Stromal cell of bone marrow (primary cell): ENCODE results near the gene ZNF614.
"Not testable (repeated sequence)": the region's sequence is repeated elsewhere in the genome, so short reads cannot be mapped to it uniquely, and the experiment has no call there.

Experiments used
- DNase-seq: peaks from one replicate; pipeline ENCODE4 v3.0.0-alpha.2; 2012; ENCODE audit warnings: low read depth

The ZNF614 gene

DNA sequence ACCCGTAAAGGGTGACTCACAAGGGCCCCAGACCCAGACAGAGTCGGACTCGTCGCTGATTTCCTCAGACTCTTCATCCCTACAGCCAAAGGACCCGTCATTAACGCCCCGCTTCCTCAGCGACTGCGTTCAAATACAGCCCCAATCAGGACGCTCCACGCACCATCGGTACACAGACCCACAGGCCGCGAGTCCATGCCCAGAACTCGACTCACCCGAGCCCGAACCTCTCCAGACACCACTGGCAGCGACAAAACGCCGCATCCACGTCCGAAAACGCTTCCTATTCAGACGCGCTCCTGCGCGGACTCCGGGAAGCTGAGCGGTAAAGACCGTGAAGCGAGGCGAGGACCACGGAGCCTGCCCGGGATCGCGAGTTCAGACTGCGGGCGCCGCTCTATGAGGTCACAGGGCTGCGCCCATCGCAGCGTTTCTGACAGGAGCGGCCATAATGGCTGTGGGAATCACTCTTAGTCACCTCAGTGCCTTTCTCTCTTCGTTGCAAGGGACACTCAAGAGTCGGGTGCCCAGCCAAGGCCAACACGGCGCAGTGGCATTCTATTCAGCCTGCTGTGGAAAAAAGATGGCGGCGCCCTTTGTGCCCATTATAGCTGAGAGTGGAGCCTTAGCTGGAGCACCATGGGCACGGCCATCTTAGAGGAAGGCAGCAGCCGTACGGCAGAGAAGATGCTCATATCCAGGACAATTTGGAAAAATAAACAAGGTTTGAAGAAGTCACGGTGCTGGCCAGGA lies at the start of gene ZNF614:
TSS of gene ZNF614 (minus strand) at position 353 of the 753 bp plus-strand sequence. CDS start 2,634 bp downstream, outside the sequence.
- peak; percentile 83 for DNase-seq

DNA sequence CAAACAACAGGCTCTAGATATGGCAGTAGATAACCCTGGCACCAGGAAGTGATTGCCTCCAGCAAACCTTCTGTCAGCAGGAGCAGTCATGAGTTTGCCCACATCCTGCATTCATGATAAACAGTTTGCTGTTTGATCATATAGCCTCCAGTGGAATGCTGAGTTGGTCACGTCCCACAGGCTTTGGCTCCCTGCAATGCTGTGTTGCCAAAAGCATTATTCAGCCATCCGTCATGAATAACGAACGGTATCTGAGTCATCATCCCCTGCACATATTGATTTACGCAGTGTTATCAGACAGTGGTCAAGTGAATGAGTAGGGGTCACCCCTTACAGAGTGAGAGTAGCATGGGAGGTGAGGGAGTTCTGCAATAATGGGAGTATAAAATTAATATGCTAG lies 42.3 kb upstream of the ZNF614 start:
- DNase-seq, result no peak

DNA sequence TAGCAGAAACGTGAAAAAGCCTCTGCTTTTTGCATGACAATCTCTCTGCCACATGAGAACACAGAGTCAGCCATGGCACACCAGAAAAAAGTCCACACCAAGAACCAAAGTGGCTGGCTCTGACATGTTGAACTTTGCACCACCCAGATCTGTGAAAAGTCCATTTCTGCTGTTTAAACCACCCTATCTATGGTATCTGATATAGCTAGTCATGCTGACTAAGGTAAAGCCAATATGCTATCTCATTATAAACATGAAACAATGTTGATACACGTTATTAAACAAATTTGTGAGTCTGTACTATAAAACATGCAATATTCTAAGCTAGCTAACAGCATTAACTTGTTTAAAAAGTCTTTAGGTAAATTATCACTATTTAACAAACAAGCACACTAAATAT lies 41.5 kb upstream of the ZNF614 start:
- no peak for DNase-seq

DNA sequence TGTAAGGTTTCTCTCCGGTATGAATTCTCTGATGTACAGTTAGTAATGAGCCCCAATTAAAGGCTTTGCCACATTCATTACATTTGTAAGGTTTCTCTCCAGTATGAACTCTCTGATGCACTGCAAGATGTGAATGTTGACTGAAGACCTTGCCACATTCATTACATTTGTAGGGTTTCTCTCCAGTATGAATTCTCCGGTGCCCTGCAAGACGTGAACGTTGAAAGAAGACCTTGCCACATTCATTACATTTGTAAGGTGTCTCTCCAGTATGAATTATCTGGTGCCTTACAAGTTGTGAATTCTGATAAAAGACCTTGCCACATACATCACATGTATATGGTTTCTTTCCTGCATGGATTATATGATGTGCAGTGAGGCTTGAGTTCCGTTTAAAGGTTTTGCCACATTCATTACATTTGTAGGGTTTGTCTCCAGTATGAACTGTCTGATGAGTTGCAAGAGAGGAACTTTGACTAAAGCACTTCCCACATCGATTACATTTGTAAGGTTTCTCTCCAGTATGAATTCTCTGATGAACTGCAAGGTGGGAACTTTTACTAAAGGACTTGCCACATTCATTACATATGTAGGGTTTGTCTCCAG lies 38.2 kb upstream of the ZNF614 start:
- DNase-seq, result no peak

DNA sequence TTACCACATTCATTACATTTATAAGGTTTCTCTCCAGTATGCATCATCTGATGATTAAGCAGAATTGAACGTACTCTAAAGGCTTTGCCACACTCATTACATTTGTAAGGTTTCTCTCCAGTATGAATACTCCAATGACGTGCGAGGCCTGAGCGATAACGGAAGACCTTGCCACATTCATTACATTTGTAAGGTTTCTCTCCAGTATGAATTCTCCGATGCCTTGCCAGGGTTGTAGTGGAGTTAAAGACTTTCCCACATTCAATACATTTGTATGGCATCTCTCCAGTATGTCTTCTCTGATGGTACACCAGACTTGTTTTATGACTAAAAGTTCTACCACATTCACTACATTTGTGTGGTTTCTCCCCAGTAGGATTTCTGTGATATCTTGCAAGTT lies 37.2 kb upstream of the ZNF614 start:
- no peak for DNase-seq

DNA sequence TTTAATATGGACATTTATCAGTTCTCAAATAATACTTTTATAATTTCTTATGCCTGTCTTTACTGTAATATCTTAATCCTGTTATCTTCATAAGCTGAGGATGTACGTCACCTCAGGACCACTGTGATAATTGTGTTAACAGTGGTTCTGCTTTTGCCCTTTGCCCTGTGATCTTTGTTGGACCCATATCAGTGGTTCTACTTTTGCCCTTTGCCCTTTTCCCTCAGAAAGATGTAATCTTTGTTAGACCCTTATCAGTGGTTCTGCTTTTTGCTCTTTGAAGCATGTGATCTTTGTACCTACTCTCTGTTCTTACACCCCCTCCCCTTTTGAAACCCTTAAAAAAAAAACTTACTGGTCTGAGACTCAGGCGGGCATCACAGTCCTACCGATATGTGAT lies 28.3 kb upstream of the ZNF614 start:
- DNase-seq, result not testable (repeated sequence)

DNA sequence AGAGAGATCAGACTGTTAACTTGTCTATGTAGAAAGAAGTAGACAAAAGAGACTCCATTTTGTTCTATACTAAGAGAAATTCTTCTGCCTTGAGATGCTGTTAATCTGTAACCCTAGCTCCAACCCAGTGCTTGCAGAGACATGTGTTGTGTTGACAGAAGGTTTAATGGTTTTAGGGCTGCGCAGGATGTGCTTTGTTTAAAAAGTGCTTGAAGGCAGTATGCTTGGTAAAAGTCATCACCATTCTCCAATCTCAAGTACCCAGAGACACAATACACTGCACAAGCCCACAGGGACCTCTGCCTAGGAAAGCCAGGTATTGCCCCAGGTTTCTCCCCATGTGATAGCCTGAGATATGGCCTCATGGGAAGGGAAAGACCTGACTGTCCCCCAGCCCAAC lies 23.6 kb upstream of the ZNF614 start:
- not testable (repeated sequence) for DNase-seq

DNA sequence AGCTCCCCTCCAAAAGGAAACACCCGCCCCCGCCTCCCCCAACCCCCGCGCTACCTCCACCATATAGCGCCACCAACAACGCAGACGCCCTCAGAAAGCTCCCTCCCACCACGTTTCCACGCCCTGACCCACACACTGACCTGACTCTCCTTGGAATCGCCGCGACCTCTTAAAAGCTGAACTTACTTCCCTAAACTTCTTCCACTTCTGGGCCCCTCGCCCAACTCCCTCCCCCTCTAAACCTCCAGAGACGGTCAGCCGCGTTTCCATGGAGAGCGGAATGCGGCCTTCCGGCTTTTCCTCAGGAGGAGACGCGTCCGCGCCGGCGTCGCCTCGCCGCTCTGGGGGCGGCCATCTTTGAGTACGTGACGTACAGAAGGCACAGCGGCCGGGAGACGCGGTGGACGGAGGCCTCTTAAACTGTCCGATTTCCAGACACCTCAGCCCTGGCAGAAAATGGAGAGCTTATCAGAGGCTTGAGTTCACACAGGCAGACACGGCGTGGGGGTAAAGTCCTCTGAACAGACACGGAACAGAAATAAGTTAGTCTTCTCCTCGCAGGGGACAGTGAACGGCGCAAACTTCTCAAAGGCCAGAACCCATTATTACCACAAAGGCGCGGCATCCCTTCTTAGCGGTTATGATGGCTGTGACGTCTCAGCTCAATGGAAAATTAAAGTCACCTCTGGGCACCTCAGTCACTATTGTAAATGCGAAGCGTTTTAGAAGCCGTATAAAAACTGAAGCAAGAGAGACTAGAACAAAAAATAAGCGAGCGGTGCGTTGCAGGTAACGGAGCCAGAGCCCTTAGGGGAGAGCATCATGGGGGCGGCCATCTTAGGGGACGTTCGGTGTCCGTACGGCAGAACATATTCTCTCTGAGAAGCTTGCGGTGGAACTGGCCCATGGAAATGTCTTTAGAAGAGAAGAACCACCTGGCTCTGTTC lies 20.6 kb upstream of the ZNF614 start, which contains the start of gene ZNF432:
TSS of gene ZNF432 (minus strand) at position 284 of the 947 bp plus-strand sequence. CDS start 1,970 bp downstream, outside the sequence.
- peak; percentile 92 for DNase-seq

DNA sequence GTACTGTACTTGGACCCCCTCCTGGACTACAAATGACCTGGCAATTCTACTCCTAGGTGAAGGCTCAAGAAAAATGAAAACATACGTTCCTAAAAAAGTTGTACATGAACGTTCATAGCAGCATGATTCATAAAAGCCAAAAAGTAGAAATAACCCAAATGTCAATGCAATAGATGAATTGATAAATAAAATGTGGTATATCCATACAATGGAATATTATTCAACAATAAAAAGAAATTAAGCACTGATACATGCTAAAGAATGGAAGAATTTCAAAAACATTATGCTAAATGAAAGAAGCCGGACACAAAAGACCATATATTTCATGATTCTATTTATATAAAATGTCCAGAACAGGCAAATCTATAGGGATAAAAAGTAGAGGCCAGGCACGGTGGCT lies 11.0 kb upstream of the ZNF614 start:
- no peak for DNase-seq

DNA sequence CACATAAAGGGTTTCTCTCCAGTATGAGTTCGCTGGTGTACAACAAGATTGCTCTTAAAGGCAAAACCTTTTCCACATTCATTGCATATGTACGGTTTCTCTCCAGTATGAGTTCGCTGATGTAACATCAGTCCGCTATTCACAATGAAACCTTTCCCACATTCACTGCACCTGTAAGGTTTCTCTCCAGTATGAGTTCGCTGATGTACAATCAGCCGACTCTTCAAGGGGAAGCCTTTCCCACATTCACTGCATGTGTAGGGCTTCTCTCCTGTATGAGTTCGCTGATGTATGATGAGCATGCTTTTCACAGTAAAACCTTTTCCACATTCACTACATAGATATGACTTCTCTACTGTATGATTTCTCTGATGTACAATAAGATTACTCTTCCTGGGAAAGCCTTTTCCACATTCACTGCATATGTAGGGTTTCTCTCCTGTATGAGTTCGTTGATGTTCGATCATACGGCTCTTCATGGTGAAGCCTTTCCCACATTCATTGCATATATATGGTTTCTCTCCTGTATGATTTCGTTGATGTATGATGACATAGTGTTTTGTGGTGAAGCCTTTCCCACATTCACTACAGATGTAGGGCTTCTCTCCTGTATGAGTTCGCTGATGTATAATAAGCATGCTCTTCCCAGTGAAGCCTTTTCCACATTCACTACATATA lies 6.0 kb upstream of the ZNF614 start:
- DNase-seq, result no peak

DNA sequence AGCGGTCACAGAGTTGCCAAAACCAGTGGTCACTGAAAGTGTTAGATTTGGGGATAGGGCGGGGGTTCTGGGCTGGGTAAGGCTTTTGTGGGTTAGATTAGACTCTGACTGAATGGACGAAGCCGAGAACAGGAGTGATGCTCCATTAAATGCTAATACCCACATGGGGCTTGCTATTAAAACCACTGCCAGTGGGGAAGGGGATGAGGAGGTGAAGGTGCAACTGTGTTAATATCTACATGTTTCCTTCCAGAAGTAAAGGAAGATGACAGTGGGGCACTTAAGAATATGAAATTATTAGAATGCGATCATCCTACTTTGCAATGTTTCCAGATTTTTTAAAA lies 573 bp upstream of the ZNF614 start:
- no peak for DNase-seq

DNA sequence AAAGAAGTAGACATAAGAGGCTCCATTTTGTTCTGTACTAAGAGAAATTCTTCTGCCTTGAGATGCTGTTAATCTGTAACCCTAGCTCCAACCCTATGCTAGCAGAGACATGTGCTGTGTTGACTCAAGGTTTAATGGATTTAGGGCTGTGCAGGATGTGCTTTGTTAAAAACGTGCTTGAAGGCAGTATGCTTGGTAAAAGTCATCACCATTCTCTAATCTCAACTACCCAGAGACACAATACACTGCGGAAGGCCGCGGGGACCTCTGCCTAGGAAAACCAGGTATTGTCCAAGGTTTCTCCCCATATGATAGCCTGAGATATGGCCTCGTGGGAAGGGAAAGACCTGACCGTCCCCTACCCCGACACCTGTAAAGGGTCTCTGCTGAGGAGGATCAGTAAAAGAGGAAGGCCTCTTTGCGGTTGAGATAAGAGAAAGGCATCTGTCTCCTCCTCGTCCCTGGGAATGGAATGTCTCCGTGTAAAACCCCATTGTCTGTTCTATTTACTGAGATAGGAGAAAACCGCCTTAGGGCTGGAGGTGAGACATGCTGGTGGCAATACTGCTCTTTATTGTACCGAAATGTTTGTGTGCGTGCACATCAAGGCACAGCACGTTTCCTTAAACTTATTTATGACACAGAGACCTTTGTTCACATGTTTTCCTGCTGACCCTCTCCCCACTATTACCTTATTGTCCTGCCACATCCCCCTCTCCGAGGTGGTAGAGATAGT lies 1.8 kb downstream of the ZNF614 start:
- DNase-seq, result not testable (repeated sequence)

DNA sequence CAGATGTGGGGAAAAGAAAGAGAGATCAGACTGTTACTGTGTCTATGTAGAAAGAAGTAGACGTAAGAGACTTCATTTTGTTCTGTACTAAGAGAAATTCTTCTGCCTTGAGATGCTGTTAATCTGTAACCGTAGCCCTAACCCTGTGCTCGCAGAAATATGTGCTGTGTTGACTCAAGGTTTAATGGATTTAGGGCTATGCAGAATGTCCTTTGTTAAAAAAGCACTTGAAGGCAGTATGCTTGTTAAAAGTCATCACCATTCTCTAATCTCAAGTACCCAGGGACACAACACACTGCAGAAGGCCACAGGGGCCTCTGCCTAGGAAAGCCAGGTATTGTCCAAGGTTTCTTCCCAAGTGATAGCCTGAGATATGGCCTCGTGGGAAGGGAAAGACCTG lies 3.7 kb downstream of the ZNF614 start:
- DNase-seq, result not testable (repeated sequence)

DNA sequence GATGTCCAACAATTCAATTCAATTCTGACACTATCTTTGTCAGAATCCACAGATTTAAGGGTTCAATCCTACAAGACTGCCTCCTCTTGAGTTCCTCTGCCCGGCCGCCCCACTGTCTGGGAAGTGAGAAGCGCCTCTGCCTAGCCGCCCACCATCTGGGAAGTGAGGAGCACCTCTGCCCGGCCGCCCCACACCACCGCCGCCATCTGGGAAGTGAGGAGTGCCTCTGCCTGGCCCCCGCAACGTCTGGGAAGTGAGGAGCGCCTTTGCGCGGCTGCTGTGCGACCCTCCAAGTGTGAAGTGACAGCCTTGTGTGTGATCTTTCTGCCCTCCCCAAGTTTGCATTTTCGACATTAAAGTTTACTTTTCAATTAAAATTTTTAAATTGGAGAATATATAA lies 6.0 kb downstream of the ZNF614 start:
- DNase-seq, result no peak

DNA sequence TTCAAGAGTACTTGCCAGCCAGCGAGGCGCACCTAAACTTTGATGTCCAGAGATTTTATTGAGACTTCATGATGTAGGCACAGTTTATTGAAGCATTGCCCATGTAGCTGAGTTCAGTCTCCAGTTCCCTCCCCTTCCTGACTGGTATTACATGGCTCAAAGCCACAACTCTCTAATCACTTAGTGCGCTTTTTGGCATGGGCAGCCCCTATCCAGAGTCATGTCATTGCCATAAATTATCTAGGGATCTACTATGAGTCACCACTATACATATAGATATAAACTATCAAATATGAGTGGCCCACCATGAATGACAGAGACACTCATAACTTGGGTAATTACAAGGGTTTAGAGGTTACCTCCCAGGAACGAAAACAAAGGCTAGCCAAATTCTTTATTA lies 7.7 kb downstream of the ZNF614 start:
- DNase-seq, result no peak

DNA sequence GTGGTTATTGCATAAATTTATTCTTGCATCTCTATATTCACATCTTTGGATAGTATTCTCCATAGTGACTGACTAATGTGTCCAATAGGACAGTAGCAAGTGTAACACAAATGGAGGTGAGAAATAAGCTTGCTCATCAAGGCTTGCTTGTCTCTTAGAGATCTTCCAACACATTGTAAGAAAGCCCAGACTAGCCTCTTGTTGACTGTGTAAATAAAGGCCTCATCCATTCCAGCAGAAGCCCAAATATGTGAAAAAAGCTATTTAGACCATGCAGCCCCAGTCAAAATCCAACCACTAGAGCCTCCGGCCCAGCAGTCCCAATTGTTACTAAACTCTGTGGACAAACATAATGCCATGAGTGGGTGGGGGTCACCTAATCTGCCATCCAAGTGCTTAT lies 17.5 kb downstream of the ZNF614 start:
- DNase-seq, result no peak

DNA sequence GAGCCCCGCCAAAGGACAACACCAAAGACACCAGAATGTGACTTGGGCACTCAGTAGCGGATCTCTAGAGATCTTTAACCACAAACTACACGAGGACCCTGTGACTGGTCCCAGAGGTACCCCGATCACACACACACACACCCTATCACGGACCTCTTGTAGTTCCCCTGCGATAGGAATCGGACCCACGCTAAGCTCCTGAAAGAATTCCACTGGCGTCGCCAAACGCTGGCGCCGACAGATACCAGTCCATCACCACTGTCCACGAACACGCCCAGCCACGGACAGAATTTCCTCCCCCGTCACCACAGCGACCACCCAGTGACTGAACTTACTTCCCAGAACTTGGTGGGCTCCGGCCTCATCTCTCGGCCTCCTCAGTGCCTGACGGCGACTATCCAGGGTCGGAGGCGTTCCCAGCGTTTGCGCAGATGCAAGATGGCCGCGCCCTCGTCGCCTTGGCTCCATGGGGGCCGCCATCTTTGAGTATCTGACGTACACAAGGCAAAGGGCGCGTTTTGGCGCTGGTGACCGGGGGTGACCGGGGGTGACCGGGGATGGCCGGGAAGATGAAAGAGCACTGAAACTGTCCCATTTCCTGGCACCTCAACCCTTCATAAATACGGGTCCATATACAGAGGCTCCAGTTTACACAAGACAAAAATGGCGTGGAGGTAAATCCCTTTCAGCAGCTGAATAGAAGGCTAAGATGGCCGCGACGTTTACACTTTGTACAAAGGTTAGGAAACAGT lies 20.2 kb downstream of the ZNF614 start, which contains the start of gene ZNF615:
TSS of gene ZNF615 (minus strand) at position 406 of the 752 bp plus-strand sequence. CDS start 4,500 bp downstream, outside the sequence.
- peak; percentile 77 for DNase-seq

DNA sequence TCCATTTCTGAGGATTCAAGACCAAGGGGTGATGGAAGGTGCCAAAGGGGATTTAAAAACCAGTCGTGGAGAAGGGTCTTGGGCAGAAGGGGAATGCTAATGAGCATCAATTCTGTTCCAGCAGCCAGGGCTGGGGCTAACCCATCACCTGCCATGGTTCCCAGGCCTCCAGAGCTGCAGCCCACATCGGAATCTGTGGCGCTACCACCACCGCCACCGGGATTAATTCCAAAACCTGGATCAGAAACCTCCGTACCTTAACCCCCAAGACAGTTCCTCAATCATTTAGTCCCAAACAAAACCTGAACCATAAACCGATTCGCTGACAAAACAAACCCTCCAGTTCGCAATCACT lies 20.8 kb downstream of the ZNF614 start:
- no peak for DNase-seq

DNA sequence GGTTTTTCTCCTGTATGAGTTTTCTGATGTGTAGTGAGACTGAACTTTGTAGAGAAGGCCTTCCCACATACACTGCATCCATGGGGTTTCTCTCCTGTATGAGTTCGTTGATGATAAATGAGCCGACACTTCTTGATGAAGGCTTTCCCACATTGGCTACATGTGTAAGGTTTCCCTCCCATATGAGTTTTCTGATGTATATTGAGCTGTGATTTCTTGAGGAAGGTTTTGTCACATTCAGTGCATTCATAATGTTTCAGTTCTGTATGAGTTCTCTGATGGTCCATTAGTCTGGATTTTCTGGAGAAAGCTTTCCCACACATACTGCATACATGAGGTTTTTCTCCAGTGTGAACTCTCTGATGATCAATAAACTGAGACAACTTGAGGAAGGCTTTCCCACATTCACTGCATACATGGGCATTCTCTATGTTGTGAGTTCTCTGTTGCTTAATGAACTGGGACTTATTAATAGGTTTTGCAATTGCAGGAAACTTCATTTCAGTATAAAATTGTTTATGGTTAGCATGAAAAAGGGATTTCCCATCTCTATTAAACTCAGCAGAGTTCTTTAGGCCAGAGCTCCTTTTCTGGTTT lies 34.0 kb downstream of the ZNF614 start:
- DNase-seq, result no peak

DNA sequence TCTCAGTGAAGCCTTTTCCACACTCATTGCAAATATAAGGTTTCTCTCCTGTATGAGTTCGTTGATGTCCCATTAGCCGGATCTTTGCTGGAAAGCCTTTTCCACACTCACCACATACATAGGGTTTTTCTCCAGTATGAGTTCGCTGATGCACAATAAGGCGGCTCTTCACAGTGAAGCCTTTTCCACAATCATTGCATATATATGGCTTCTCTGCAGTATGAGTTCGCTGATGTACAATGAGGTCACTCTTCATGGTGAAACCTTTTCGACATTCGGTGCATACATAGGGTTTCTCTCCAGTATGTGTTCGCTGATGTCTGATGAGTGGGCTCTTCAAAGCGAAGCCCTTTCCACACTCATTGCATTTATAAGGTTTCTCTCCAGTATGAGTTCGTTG lies 34.8 kb downstream of the ZNF614 start:
- DNase-seq, result no peak
